ENCODE data around the gene DNAI2. TPM values are rescaled to one million over a fixed set of nuclear protein-coding genes. Genes with fewer than 3 reads are reported as not detected.

Gene DNAI2
- total RNA-seq, 1 donor from 2014 or later: not detected

DNA sequence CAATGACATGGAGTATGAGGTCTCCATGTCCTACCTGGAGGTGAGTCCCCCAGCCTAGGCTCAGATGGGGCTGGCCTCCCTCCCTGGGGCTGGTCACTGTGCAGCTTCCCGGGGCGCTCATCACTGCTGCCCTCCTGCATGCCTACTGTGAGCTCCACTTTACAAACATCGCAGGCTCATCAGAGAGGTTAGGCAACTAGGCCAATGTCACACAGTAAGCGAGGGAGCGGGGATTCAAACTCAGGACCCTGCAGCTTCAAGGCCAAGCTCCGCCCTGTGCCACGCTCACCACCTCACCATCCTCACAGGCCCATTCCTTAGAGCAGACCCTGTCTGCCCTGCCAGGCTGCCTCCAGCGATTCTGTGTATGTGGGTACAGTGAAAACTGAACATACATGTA lies 69.1 kb downstream of the DNAI2 start:
- Mint-ChIP-seq H3K4me1 (no peaks in the 10 kb centered on the region), H3K27ac (no peak overlapping the region), H3K36me3 (ENCODE audit: low read depth) (no peaks in the 10 kb centered on the region), H3K9me3 (no peaks in the 10 kb centered on the region), H3K4me3 (no peak overlapping the region), H3K27me3 (peaks cover 4% of the 10 kb centered on the region)
- ATAC-seq (ENCODE audit: low read depth) (no peak), DNase-seq (no peak)
- TF ChIP-seq, protein P1, sequence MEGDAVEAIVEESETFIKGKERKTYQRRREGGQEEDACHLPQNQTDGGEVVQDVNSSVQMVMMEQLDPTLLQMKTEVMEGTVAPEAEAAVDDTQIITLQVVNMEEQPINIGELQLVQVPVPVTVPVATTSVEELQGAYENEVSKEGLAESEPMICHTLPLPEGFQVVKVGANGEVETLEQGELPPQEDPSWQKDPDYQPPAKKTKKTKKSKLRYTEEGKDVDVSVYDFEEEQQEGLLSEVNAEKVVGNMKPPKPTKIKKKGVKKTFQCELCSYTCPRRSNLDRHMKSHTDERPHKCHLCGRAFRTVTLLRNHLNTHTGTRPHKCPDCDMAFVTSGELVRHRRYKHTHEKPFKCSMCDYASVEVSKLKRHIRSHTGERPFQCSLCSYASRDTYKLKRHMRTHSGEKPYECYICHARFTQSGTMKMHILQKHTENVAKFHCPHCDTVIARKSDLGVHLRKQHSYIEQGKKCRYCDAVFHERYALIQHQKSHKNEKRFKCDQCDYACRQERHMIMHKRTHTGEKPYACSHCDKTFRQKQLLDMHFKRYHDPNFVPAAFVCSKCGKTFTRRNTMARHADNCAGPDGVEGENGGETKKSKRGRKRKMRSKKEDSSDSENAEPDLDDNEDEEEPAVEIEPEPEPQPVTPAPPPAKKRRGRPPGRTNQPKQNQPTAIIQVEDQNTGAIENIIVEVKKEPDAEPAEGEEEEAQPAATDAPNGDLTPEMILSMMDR (IDR thresholded peaks at IDR 0.05): no peak
- CTCF ChIA-PET: no interaction called here
- intact Hi-C loops (cut with micrococcal nuclease): no loop called here
- POLR2A ChIA-PET: no interaction called here

DNA sequence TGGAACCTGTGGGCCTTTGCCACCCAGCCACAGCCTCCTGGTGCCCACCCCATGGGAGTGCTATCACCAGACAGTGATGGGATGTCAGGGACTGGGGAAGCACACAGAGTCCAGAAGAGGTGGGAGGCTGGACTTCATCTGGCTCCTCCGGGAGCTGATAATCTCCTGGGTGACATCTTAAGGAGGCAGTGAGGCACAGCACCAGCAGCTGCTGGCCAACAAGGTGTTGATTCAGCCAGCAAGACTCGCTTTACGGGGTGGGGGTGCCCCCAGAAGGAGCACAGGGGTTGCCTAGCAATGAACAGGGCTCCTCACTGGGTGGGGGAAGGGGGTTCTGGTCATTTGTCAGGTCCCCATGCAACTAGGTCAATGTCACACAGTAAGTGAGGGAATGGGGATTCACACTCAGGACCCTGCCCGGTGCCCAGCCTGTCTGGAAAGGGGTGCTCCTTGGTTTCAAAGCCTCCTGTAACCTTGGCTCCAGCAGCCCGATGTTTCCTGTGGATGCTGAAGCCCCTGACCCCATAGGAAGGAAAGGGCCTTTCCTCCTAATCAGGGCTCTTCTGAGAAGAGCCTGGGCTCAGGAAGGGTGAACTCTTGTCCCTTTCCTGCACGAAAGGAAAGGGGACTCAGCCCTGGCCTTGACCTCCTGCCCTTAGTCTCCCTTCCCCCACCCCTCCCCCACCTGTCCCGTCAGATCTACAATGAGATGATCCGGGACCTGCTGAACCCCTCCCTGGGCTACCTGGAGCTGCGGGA lies 69.7 kb downstream of the DNAI2 start:
- ATAC-seq (ENCODE audit: low read depth) (no peak), DNase-seq (no peak)
- POLR2A ChIA-PET: no interaction called here
- Mint-ChIP-seq H3K27me3 (peaks cover 4% of the 10 kb centered on the region), H3K27ac (no peak overlapping the region), H3K36me3 (ENCODE audit: low read depth) (no peaks in the 10 kb centered on the region), H3K9me3 (no peaks in the 10 kb centered on the region), H3K4me3 (no peak overlapping the region), H3K4me1 (no peaks in the 10 kb centered on the region)
- TF ChIP-seq, protein P1 (IDR thresholded peaks at IDR 0.05): no peak
- intact Hi-C loops (cut with micrococcal nuclease): no loop called here
- CTCF ChIA-PET: no interaction called here

- ChIA-PET POLR2A (no interaction called here), CTCF (no interaction called here)
- H3K4me1 Mint-ChIP-seq: no peaks in the 10 kb centered on the region
- ATAC-seq (ENCODE audit: low read depth) (no peak), DNase-seq (no peak)
- intact Hi-C loops (cut with micrococcal nuclease): no loop called here
- H3K27me3 Mint-ChIP-seq: peaks cover 4% of the 10 kb centered on the region
- no peak overlapping the region for H3K27ac Mint-ChIP-seq
- TF ChIP-seq, protein P1 (IDR thresholded peaks at IDR 0.05): no peak
- no peak overlapping the region for H3K4me3 Mint-ChIP-seq
- H3K9me3 Mint-ChIP-seq: no peaks in the 10 kb centered on the region
- no peaks in the 10 kb centered on the region for H3K36me3 Mint-ChIP-seq (ENCODE audit: low read depth)
These were observed 70.6 kb downstream of the DNAI2 start for GRCh38 chr17:74344658-74345057.

DNA sequence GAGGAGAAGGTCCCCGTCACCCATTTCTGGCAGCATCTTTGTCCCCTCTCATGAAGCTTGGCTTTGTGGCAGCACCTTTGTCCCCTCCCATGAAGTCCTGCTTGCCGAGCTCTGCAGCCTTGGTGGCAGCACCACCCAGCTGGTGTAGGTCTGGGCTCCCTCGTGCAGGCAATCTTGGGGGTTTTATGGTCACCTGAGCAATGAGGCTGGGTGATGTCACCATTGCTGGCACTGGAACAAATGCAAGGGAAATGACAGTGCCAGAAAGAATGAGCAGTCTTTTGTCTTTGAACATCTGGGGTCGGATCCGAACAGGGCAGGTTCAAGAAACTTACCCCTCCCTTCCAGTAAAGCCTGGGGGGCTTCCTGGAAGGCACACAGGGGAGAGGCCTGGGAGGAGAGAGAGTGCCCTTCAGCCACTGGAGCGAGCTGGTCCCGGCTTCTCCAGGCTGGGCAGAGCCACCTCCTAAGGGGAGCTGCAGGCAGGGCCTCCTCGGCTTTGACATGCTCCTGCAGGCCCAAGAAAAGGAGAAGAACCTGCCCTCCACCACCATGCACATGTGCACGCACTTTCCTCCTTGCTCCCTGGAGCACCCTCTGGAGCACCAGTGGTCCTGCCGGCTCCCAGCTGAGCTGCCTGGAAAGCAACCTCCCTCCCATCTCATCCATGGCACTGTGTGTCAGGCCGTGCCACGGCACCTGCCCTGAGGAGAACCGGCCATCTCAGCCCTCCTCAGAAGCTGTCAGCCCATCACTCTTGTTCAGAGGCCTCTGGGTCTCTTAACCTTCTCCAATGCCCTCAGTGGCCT lies 71.6 kb downstream of the DNAI2 start:
- intact Hi-C loops (cut with micrococcal nuclease): no loop called here
- no peaks in the 10 kb centered on the region for H3K36me3 Mint-ChIP-seq (ENCODE audit: low read depth)
- ChIA-PET CTCF (no interaction called here), POLR2A (no interaction called here)
- TF ChIP-seq, protein P1 (IDR thresholded peaks at IDR 0.05): no peak
- H3K27ac Mint-ChIP-seq: no peak overlapping the region
- H3K4me3 Mint-ChIP-seq: no peak overlapping the region
- peaks cover 10% of the 10 kb centered on the region for H3K27me3 Mint-ChIP-seq
- no peaks in the 10 kb centered on the region for H3K9me3 Mint-ChIP-seq
- DNase-seq: no peak
- no peak for ATAC-seq (ENCODE audit: low read depth)
- no peaks in the 10 kb centered on the region for H3K4me1 Mint-ChIP-seq

DNA sequence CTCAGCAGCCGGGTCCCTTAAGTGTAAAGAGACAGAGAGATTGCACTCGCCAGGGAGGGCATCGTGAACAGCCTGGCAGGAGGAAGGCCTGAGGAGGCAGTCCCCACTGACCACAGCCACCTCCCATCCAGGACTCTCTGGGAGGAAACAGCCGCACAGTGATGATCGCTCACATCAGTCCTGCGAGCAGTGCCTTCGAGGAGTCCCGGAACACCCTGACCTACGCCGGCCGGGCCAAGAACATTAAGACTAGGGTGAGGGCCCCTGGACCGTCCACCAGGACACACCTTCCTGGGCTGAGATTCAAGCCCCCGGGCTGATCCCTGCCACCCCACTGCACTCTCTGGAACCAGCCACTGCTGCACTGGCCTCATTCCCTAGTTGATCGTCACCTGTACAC lies 73.6 kb downstream of the DNAI2 start:
- DNase-seq: no peak
- ChIA-PET CTCF (no interaction called here), POLR2A (no interaction called here)
- Mint-ChIP-seq H3K4me1 (no peaks in the 10 kb centered on the region), H3K27ac (no peak overlapping the region), H3K27me3 (peaks cover 14% of the 10 kb centered on the region), H3K4me3 (no peak overlapping the region), H3K9me3 (no peaks in the 10 kb centered on the region), H3K36me3 (ENCODE audit: low read depth) (no peaks in the 10 kb centered on the region)
- TF ChIP-seq, protein P1 (IDR thresholded peaks at IDR 0.05): no peak
- intact Hi-C loops (cut with micrococcal nuclease): no loop called here
- no peak for ATAC-seq (ENCODE audit: low read depth)
